ENCODE measurements around the gene SLC7A11.

GRCh38 chr4:138230048-138230447, 12.1 kb downstream of the SLC7A11 start:
- TF ChIP-seq CTCF (conservative IDR thresholded peaks at IDR 0.05; ENCODE audit: low read depth in 2 of 2) (no peak), CREB1 (CRISPR knock-in tag; IDR thresholded peaks at IDR 0.05; ENCODE audit: low read depth) (no peak), POLR2AphosphoS5 (IDR thresholded peaks at IDR 0.05; ENCODE audit: low read depth) (no peak), JUNB (IDR thresholded peaks at IDR 0.05; ENCODE audit: unreplicated experiment) (no peak), REST (IDR thresholded peaks at IDR 0.05; ENCODE audit: unreplicated experiment) (no peak), EZH2 (IDR thresholded peaks at IDR 0.05; ENCODE audit: low read depth, unreplicated experiment) (no peak), ETS1 (IDR thresholded peaks at IDR 0.05) (no peak)

Measured in GM23338 (cell line).